ENCODE results near the gene DLG1. TPM values are rescaled to one million over a fixed set of nuclear protein-coding genes. Genes with fewer than 3 reads are reported as not detected.

Gene DLG1
- total RNA-seq (2022; extraction: Qiagen RNA extraction; ENCODE audit: low read depth) = 9.8 to 19.3 TPM (median 17.9 TPM) in 5 replicates

DNA sequence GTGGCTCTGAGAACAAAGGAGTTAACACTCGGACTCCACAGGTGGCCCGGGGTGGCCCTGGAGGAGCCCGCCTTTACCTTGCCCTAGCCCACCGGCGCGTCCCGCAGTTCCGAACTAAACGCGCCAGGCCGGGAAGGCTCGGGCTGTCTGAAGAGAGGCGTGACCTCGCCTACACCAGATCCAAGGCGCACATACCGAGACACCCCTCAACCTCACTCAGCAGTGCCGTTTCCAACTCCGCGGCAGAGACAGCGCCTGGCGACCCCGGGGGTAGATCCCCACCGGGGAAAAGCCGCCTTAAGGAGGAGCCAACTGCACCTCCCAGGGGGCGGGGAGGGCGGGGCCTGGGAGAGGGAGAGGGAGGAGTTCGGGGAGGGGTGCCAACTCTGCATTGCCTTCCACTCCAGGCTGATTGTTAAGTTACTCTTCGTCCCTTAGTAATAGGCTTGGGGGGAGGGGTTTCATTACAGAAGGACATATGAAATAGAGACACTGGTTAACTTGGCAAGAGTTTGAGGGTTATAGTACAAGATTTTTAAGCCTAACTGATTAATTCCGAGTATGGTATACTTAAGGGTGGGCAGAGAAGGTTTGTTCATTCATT is at the start of gene DLG1:
Gene DLG1 (minus strand): TSS at position 272 of the 604 bp plus-strand sequence. CDS start 1,408 bp downstream, outside the sequence.

DNA sequence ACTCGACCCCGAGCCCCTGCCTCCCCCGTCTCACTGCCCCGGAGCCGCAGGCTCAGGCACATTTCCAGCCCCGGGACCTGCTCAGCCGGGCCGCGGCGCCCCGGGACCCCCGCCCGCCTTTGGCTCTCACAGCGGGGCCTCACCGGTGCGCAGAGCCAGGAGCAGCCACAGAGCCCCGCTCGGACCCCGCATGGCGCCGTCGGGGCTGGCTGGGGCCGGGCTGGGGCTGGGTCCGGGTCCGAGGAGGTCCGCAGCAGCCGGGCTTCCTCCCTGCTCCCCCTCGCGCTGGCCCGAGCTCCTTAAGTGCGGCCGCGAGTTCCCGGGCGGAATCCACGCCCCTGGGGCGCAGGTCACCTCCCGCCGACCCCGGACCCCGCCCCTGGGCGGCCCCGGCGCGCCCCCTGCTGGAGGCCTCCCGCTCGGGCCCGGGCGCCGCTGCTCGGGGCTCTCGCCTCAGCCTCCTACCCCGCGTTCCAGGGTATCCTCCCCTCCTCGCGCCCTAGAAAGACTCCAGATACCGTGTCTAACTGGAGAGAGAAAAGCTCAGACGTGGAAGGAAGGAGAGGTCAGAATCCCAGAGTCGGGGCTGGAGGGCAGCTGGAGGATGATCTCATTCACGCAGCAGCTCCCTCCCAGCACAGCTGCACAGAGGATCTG is 268.8 kb downstream of the DLG1 start, which contains the start of gene MELTF:
Gene MELTF (minus strand): TSS at position 307 of the 657 bp plus-strand sequence. CDS start 115 bp downstream, at position 192.

All from A549 treated with GW870086 at 1 μM for 4 hours (cell line).